ENCODE results near the gene SLC25A30.

SLC25A30 gene

GRCh38 chr13:45372189-45373161 lies 45.7 kb downstream of the SLC25A30 start:
- Histone ChIP-seq H3K4me3 (ENCODE audit: low read depth in 1 of 2, low read length in 2 of 2) (no peak overlapping the region), H4K20me1 (ENCODE audit: insufficient read depth, low read length) (no peaks in the 10 kb centered on the region), H3K27ac (ENCODE audit: low read length) (no peak overlapping the region), H3K4me1 (ENCODE audit: insufficient read depth, low read length) (peaks cover 2% of the 10 kb centered on the region; the same call in 1 of the 2 replicates), H2AFZ (ENCODE audit: low read depth, low read length) (no peak overlapping the region), H3K36me3 (ENCODE audit: insufficient read depth, low read length) (peaks cover 5% of the 10 kb centered on the region; the same call in 1 of the 2 replicates), H3K9ac (ENCODE audit: low read depth, low read length) (no peak overlapping the region), H3K27me3 (ENCODE audit: insufficient read depth, low read length, poor library complexity) (no peaks in the 10 kb centered on the region), H3K9me3 (ENCODE audit: insufficient read depth, low read length, severe bottlenecking) (no peaks in the 10 kb centered on the region), H3K79me2 (ENCODE audit: insufficient read depth, low read length) (no peaks in the 10 kb centered on the region), H3K4me2 (ENCODE audit: insufficient read depth, low read length) (no peak overlapping the region)
- TF ChIP-seq CTCF (IDR thresholded peaks at IDR 0.05; ENCODE audit: borderline replicate concordance, extremely low read depth, low read length, poor library complexity, severe bottlenecking) = no peak
- TF ChIP-seq EZH2 (IDR thresholded peaks at IDR 0.05; ENCODE audit: borderline replicate concordance, low read depth, low read length, severe bottlenecking) = no peak
- DNase-seq = no peak
- no peak for ATAC-seq (ENCODE audit: insufficient read depth, low read depth)

- TF ChIP-seq EZH2 (IDR thresholded peaks at IDR 0.05; ENCODE audit: borderline replicate concordance, low read depth, low read length, severe bottlenecking) (no peak), CTCF (IDR thresholded peaks at IDR 0.05; ENCODE audit: borderline replicate concordance, extremely low read depth, low read length, poor library complexity, severe bottlenecking) (no peak)
- no peaks in the 10 kb centered on the region for H4K20me1 ChIP-seq (ENCODE audit: insufficient read depth, low read length)
- peaks cover 5% of the 10 kb centered on the region; the same call in 1 of the 2 replicates for H3K36me3 ChIP-seq (ENCODE audit: insufficient read depth, low read length)
- H3K4me2 ChIP-seq (ENCODE audit: insufficient read depth, low read length) = no peak overlapping the region
- no peak overlapping the region for H2AFZ ChIP-seq (ENCODE audit: low read depth, low read length)
- no peak overlapping the region for H3K9ac ChIP-seq (ENCODE audit: low read depth, low read length)
- H3K9me3 ChIP-seq (ENCODE audit: insufficient read depth, low read length, severe bottlenecking) = no peaks in the 10 kb centered on the region
- DNase-seq (no peak), ATAC-seq (ENCODE audit: insufficient read depth, low read depth) (no peak)
- H3K27ac ChIP-seq (ENCODE audit: low read length) = no peak overlapping the region
- H3K4me1 ChIP-seq (ENCODE audit: insufficient read depth, low read length) = peaks cover 10% of the 10 kb centered on the region
- no peaks in the 10 kb centered on the region for H3K79me2 ChIP-seq (ENCODE audit: insufficient read depth, low read length)
- H3K4me3 ChIP-seq (ENCODE audit: low read depth in 1 of 2, low read length in 2 of 2) = no peak overlapping the region
- H3K27me3 ChIP-seq (ENCODE audit: insufficient read depth, low read length, poor library complexity) = no peaks in the 10 kb centered on the region
Measured at GRCh38 chr13:45370922-45371406, 47.2 kb downstream of the SLC25A30 start.

- no peaks in the 10 kb centered on the region for H3K27me3 ChIP-seq (ENCODE audit: insufficient read depth, low read length, poor library complexity)
- H2AFZ ChIP-seq (ENCODE audit: low read depth, low read length) = no peak overlapping the region
- H3K27ac ChIP-seq (ENCODE audit: low read length) = no peak overlapping the region
- H3K4me2 ChIP-seq (ENCODE audit: insufficient read depth, low read length) = no peak overlapping the region
- H3K9me3 ChIP-seq (ENCODE audit: insufficient read depth, low read length, severe bottlenecking) = no peaks in the 10 kb centered on the region
- H4K20me1 ChIP-seq (ENCODE audit: insufficient read depth, low read length) = no peaks in the 10 kb centered on the region
- no peak for DNase-seq
- H3K4me1 ChIP-seq (ENCODE audit: insufficient read depth, low read length) = peaks cover 10% of the 10 kb centered on the region
- no peak overlapping the region for H3K4me3 ChIP-seq (ENCODE audit: low read depth in 1 of 2, low read length in 2 of 2)
- no peaks in the 10 kb centered on the region for H3K79me2 ChIP-seq (ENCODE audit: insufficient read depth, low read length)
- H3K9ac ChIP-seq (ENCODE audit: low read depth, low read length) = no peak overlapping the region
- peaks cover 5% of the 10 kb centered on the region; the same call in 1 of the 2 replicates for H3K36me3 ChIP-seq (ENCODE audit: insufficient read depth, low read length)
- no peak for ATAC-seq (ENCODE audit: insufficient read depth, low read depth)
- TF ChIP-seq EZH2 (IDR thresholded peaks at IDR 0.05; ENCODE audit: borderline replicate concordance, low read depth, low read length, severe bottlenecking) = no peak
- TF ChIP-seq CTCF (IDR thresholded peaks at IDR 0.05; ENCODE audit: borderline replicate concordance, extremely low read depth, low read length, poor library complexity, severe bottlenecking) = no peak
Measured at GRCh38 chr13:45369116-45369515, 49.1 kb downstream of the SLC25A30 start.
